Endothelial cell (in vitro differentiated cells): ENCODE data around the gene TMX3. TPM values are rescaled to one million over a fixed set of nuclear protein-coding genes. Genes with fewer than 3 reads are reported as not detected.

Source experiments
- DNase-seq: peaks from one replicate; pipeline ENCODE4 v3.0.0; 2021; ENCODE audit warnings: low spot score
- H3K27ac Mint-ChIP-seq: one replicate; pipeline ENCODE4 v1.8.0; 2021; ENCODE audit warnings: mixed read lengths, inconsistent platforms; ENCODE audit not compliant: unreplicated experiment
- H3K27me3 Mint-ChIP-seq: one replicate; pipeline ENCODE4 v1.8.0; 2021; ENCODE audit warnings: mild to moderate bottlenecking, moderate library complexity, mixed read lengths, inconsistent platforms; ENCODE audit not compliant: unreplicated experiment
- H3K36me3 Mint-ChIP-seq: one replicate; pipeline ENCODE4 v1.8.0; 2021; ENCODE audit warnings: mild to moderate bottlenecking, low read depth, mixed read lengths, inconsistent platforms; ENCODE audit not compliant: unreplicated experiment
- H3K4me1 Mint-ChIP-seq: one replicate; pipeline ENCODE4 v1.8.0; 2021; ENCODE audit warnings: mild to moderate bottlenecking, mixed read lengths, inconsistent platforms; ENCODE audit not compliant: unreplicated experiment
- H3K4me3 Mint-ChIP-seq: one replicate; pipeline ENCODE4 v1.8.0; 2021; ENCODE audit warnings: mild to moderate bottlenecking, mixed read lengths, inconsistent platforms; ENCODE audit not compliant: unreplicated experiment
- H3K9me3 Mint-ChIP-seq: one replicate; pipeline ENCODE4 v1.8.0; 2021; ENCODE audit warnings: mixed read lengths, inconsistent platforms; ENCODE audit not compliant: unreplicated experiment
- CTCF ChIP-seq: fragments of 200-600 bp; sonication (generic); IDR thresholded peaks from one replicate; pipeline ENCODE4 v1.5.0; 2021; ENCODE audit warnings: antibody characterized with exemption; ENCODE audit not compliant: unreplicated experiment
- total RNA-seq: library from RNA; stranded (reverse); fragmentation: NEBNext Ultra II Directional; extraction: Animal tissue kit (Norgen Biotek cat#: 25700); gene quantifications from one replicate; pipeline ENCODE4 v1.2.1, GENCODE V29; 2021; ENCODE audit not compliant: unreplicated experiment

TMX3 gene
- total RNA-seq, 1 donor from 2014 or later: 57.0 TPM

GRCh38 chr18:68705119-68705518 is 9.8 kb downstream of the TMX3 start:
- Mint-ChIP-seq H3K27ac (peak overlapping the region; percentile 43), H3K4me3 (no peak overlapping the region), H3K36me3 (peaks cover 11% of the 10 kb centered on the region), H3K4me1 (peaks cover 14% of the 10 kb centered on the region), H3K9me3 (no peaks in the 10 kb centered on the region), H3K27me3 (no peaks in the 10 kb centered on the region)
- DNase-seq: no peak
- no peak for TF ChIP-seq CTCF

GRCh38 chr18:68703326-68703725 is 11.6 kb downstream of the TMX3 start:
- H3K4me3 Mint-ChIP-seq: no peak overlapping the region
- peaks cover 14% of the 10 kb centered on the region for H3K4me1 Mint-ChIP-seq
- no peaks in the 10 kb centered on the region for H3K9me3 Mint-ChIP-seq
- H3K27me3 Mint-ChIP-seq: no peaks in the 10 kb centered on the region
- no peak for TF ChIP-seq CTCF
- no peak for DNase-seq
- H3K36me3 Mint-ChIP-seq: peaks cover 3% of the 10 kb centered on the region
- H3K27ac Mint-ChIP-seq: no peak overlapping the region

GRCh38 chr18:68701353-68701752 is 13.6 kb downstream of the TMX3 start:
- Mint-ChIP-seq H3K27me3 (no peaks in the 10 kb centered on the region), H3K9me3 (no peaks in the 10 kb centered on the region), H3K4me1 (peaks cover 14% of the 10 kb centered on the region), H3K36me3 (peaks cover 4% of the 10 kb centered on the region), H3K4me3 (no peak overlapping the region), H3K27ac (no peak overlapping the region)
- no peak for TF ChIP-seq CTCF
- DNase-seq: no peak

GRCh38 chr18:68699043-68699442 is 15.9 kb downstream of the TMX3 start:
- no peak for TF ChIP-seq CTCF
- H3K36me3 Mint-ChIP-seq: peaks cover 20% of the 10 kb centered on the region
- no peaks in the 10 kb centered on the region for H3K4me1 Mint-ChIP-seq
- H3K27ac Mint-ChIP-seq: no peak overlapping the region
- no peak overlapping the region for H3K4me3 Mint-ChIP-seq
- H3K27me3 Mint-ChIP-seq: peaks cover 2% of the 10 kb centered on the region
- no peak for DNase-seq
- H3K9me3 Mint-ChIP-seq: no peaks in the 10 kb centered on the region

- Mint-ChIP-seq H3K27ac (no peak overlapping the region), H3K4me3 (no peak overlapping the region), H3K36me3 (peaks cover 23% of the 10 kb centered on the region), H3K4me1 (no peaks in the 10 kb centered on the region), H3K9me3 (no peaks in the 10 kb centered on the region), H3K27me3 (peaks cover 2% of the 10 kb centered on the region)
- TF ChIP-seq CTCF: no peak
- DNase-seq: no peak
Measured at GRCh38 chr18:68696937-68697336, 18.0 kb downstream of the TMX3 start.
